ENCODE measurements around the gene TFDP2. TPM values are rescaled to one million over a fixed set of nuclear protein-coding genes. Genes with fewer than 3 reads are reported as not detected.
"Not testable (repeated sequence)": the region's sequence is repeated elsewhere in the genome, so short reads cannot be mapped to it uniquely, and the experiment has no call there.

The TFDP2 gene, protein sequence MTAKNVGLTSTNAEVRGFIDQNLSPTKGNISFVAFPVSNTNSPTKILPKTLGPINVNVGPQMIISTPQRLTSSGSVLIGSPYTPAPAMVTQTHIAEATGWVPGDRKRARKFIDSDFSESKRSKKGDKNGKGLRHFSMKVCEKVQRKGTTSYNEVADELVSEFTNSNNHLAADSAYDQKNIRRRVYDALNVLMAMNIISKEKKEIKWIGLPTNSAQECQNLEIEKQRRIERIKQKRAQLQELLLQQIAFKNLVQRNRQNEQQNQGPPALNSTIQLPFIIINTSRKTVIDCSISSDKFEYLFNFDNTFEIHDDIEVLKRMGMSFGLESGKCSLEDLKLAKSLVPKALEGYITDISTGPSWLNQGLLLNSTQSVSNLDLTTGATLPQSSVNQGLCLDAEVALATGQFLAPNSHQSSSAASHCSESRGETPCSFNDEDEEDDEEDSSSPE
- total RNA-seq, result 42.6 TPM
- long read RNA-seq, full-length matches to known transcripts, result 12 of 48 reads
- long read RNA-seq, partial matches to known transcripts, result 7 of 48 reads
- long read RNA-seq, other reads (novel, unspliced or antisense), result 29 of 48 reads

DNA sequence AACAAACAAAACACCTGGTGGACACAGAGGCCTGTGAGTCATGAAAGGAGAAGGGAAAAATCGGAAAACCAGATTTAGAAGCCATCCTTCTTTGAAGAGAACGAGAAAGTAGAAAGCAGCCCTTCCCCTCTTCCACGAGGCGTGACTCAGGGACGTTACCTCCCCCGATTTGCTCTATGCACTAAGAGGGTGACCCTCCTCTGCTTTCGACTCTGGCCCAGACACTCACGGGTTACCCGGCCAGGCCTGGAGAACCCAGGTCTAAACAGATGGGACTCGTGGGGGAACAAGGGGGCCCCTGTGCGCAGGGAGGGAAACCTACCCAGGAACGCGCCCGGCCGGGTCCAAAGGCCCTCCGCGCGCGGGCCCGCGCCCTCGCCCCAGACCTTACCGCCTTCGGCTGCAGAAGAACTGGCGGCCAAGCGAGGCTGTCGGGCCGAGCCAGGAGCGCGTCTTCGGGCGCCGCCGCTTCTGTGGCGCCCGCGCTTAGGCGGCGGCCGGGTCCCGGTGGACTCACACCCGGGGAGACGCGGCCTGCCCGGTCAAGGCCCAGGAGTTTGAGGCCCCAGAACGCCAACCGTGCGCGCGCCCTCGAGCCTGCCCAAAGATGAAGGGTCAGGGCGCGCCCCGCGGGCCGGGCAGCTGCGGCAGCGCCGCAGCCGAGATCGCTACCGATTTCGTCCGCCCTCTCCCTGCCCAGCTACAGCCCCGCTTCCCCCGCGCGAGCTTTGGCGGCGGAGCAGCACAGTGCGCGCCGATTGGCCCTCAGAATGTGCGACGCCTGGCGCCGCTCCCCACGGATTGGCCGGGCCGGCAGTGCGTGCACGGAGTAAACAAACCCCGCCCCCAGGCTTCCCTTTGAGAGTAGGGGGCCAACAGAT lies at the start of gene TFDP2:
Gene TFDP2 (minus strand): TSS at position 753 of the 881 bp plus-strand sequence. CDS start 47,795 bp downstream, outside the sequence.
- peak; percentile 97 for DNase-seq (ENCODE audit: low spot score)

DNA sequence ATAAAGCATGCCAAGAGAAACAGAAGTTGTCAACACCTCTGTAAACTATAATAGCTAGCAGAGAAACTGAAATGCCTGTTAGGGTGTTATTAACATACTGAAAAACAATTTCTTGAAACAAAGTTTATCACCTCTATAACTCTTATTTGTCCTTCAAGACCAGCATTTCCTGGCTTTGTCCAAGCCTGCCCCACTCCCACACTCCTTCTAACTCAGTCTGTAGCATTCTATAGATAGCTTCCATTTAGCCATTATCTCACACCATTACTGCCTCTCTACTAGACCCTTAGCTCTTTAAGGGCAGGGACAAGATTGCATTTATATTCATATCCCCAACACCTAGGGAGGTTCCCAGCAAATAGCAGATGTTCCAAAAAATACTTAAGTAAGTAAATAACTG lies 39.5 kb upstream of the TFDP2 start:
- no peak for DNase-seq (ENCODE audit: low spot score)

DNA sequence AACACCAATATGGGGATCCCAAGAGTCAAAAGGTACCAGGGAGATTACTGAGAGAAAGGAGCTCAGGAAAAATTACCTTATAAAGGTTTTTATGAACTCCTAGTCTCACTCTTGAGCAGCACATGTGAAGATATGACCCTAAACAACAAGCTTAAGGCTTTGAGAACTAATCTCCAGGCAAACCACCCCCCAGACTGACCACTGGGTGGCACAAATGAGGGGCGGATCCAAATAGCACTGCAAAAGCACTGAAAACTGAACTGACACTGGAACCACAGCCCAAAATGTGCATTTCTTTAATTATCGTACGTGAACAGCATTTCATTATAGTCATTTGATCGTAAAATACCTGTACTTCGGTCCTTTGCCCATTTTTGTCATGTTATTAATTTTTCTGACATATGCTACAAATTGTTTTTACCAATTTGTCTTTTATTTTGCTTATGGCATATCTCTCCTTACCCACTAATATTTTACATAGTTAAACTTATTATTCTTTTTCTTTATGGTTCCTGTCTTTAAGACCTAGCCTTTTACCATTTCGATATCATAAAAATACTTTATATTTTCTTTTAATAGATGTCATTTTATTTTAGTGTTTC lies 31.5 kb upstream of the TFDP2 start:
- no peak for DNase-seq (ENCODE audit: low spot score)

DNA sequence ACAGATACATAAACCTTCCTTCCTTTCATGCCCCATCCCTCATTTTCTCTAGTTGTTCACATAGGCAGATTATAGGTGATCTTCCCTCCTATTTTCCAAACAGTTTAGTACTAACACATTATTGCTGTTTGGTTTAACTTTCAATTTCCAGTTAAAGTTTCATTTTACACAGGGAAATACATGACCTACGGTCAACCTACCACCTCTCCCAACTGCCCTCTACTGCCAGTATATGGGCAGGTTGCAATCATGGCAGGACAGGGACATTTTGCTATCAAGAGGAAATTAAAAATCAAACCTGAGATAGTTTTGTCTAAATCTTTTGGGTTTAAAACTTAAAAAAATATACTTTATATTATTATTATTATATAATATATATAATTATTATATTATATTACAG lies 26.1 kb upstream of the TFDP2 start:
- no peak for DNase-seq (ENCODE audit: low spot score)

DNA sequence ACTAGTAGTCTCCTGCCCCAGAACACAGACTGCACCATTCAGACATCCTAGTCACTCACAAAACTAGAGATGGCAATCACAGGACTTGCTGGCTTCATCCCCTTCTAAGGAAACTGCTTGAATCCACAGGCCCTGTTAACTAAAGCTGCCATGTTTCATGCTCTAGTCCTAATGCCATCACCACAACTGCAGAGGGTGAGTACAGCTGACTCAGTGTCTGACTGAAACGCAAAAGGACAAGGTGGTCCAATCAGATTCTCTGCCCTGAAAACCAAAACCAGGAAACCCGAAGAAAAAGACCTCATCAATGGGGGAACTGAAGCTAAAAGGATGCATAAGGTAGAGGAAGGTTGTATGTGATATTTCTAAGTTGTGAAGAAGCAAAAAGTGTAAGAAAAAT lies 25.2 kb upstream of the TFDP2 start:
- no peak for DNase-seq (ENCODE audit: low spot score)

DNA sequence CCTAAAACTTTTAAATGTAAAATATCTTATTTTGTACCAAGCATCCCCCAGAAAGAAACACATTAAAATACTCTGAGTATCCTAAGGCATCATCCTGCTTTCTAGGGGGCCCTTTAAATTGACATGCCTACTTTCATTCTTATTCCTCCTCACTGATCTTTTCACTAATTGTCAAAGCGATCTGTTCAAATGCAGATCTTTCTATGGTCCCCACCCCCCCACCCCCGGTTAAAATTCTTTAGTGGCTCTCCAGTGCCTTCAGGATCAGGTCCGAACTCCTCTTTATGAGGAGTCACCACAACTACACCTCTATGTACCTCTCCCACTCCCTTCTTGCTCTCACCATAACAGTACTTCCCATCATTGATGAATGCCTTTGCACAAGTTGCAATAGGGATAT lies 19.2 kb upstream of the TFDP2 start:
- no peak for DNase-seq (ENCODE audit: low spot score)

DNA sequence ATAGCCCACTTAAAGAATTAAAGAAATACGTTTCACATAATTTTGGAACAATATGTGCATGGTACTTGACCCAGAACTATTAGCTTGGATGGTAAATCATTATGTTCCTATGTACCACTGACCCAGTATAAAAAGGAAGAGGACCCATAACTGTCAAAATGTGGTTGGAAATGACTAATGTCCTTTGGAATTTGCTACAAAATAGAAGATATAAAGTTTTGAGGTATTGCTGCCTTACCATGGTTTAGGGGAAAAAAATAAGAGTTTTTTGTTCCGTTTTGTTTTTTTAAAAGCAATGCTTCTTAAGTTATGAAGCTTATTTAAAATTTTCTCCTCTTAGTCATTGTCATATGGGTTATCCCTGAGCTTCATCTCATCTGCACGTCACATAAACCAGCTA lies 15.8 kb upstream of the TFDP2 start:
- no peak for DNase-seq (ENCODE audit: low spot score)

DNA sequence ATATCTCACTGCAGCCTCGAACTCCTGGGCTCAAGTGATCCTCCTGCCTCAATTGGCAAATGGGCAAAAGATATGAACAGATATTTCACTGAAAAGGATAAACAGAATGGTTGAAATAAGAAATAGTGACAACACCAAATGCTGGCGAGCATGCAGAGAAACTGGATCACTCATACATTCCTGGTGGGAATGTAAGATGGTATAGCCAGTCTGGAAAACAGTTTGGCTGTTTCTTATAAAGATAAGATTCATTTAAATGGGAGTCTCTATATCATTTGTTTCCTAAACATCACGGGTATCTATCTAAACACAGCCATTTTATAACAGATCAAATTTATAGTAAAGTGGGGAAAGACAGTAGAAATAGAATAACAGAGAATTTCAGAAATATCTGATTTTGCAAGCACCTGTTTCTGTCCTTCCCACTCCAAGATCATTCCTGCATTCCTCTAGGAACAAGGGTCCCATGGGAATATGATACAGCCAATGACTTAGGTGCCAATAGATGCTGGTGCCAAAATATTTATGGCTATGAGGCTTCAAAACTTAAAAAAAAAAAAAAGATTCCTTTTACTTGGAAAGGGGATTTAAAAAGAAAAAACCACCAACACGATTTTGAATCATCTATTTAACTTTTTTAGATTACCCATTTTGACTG lies 9.9 kb upstream of the TFDP2 start:
- DNase-seq (ENCODE audit: low spot score), result no peak

DNA sequence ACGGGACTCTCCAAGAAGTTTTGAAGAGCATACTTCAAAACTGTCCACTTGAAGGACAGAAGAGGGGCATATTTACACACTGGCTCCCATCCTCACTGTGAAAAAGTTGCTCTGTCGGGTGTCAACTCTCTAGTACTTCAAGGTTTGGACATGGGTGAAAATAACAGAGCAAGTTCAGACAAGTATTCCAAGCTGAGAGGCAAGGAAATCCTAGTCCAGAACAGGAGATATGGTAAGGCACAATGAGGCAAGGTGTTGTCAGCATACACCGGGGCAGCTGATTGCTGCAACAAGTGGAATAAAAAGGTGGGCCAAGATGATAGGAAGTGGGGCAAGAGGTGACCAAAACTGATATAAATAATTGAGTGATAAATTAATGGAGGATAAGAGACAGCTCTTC lies 4.8 kb upstream of the TFDP2 start:
- no peak for DNase-seq (ENCODE audit: low spot score)

DNA sequence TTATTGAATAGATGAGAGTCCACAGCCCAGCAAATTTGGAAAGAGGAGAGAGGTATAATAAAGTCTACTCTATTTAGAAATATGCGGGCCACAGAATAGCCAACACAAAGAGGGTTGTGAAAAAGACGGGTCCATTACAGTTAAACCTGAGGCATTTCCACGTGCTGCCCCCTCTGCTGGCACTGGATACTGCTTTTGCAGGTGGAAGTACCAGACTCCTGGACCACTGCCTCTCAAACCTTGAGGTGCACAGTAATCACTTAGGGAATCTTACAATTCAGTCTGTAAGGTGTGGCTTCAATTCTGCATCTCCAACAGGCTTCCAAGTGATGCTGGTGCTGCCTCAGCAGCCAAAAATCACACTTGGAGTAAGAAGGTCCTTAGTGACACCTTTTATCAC lies 3.0 kb upstream of the TFDP2 start:
- no peak for DNase-seq (ENCODE audit: low spot score)

DNA sequence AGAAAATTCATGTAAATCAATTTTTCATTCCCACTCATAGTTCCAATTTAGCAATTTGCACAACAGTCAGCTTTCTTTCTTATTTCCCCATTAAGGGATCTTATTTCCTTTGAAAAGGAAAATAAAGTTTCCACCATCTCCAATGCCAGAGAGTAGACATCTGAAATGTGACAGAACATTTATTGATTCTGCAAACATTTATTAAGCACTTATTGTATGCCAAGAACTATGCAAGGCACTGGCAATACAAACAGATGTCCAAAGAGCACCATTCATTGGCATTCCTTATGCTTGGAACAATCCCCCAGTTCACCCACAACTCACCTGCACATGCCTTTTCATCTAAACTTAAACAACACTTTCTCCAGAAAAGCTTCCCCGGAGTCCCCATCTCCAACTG lies 2.5 kb upstream of the TFDP2 start:
- DNase-seq (ENCODE audit: low spot score), result no peak

DNA sequence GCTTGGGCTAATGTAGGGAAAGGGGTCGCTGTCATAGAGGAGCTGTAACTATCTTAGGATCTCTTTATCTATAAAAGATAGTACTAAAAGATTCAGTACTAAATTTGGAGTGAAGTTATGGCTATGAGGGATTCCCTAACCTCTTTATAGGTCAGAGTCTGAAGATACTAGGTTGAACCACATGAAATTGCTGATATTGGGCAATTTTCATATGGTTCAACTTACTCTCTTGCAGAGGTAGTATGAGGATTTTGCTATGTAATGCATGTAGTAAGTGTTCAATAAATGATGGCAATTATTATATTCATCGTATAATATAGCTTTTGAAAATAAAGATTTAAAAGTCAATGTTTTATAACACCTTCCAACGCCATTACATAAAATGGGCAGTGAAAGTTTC lies 1.9 kb upstream of the TFDP2 start:
- DNase-seq (ENCODE audit: low spot score), result no peak

DNA sequence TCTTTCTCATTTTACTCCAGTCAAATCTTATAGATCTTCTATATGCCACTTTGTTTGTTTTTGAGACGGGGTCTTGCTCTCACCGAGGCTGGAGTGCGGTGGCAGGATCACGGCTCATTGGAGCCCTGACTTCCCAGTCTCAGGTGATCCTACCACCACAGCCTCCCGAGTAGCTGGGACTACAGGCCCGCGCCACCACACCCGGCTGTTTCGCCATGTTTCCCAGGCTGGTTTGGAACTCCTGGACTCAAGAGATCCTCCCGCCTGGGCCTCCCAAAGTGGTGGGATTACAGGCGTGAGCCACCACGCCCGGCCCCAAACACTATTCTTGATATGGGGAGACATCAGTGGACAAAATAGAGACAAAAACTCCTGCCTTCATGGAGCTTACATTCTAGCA lies 927 bp upstream of the TFDP2 start:
- DNase-seq (ENCODE audit: low spot score), result no peak

DNA sequence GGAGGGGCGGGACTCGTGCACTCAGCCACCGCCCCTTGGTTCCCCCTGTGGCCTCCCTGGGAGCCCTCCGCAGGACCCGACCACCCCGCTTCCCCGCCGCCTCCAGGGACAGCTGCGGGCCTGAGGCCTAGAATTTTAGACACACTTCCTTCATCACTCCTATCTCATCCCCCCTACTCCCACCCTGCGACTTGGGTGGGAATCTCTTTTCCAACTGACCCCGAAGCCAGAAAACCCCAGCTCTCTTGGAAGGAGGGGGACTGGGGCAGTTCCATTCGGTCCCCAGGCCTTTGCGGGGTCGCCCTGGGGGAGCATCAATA lies 289 bp upstream of the TFDP2 start:
- DNase-seq (ENCODE audit: low spot score), result no peak

DNA sequence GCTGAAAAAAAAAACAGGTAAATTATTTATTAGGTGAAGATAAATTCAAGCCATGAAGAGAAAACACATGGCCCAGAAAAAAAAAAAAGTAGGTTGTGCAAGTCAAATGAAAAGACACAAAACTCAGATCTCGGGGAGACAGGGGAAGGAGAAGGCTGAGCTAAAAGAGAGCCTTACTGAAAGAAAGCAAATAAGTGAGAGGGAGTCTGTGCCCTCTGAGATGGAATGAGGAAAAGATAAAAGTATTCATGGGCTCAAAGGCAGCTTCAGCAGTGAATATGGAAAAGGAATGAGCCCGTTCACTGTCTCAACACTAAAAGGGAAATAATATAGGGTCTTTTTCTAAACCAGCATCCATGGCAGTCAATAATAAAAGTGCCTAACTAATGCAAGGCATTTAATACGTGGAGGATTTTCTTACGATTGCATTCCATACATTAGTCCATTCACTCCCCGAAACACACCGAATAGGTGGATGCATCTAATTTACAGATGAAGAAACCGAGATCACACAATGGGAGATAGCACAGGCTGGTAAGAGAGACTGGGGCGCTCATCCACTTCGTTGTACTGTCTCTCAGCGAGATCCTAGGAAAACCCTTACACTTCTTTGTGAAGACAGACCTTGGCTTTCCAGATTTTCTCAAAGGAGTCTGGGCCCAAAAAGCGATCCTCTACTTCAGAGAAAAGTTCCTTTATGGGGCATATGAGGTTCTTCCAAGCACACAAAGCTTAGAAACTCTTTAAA lies 1.1 kb downstream of the TFDP2 start:
- DNase-seq (ENCODE audit: low spot score), result no peak

DNA sequence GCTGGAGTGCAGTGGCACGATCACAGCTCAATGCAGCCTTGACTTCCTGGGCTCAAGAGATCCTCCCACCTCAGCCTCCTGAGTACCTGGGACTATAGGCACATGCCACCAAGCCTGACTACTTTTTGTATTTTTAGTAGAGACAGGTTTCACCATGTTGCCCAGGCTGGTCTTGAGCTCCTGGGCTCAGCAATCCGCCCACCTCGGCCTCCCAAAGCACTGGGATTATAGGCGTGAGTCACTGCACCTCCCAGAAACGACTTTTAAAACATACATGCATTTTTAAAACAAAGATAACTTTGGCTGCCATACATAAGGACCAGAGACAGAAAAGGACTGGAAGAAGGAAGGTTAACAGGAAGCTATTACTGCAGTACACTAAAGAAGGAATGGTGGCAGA lies 4.8 kb downstream of the TFDP2 start:
- not testable (repeated sequence) for DNase-seq (ENCODE audit: low spot score)

DNA sequence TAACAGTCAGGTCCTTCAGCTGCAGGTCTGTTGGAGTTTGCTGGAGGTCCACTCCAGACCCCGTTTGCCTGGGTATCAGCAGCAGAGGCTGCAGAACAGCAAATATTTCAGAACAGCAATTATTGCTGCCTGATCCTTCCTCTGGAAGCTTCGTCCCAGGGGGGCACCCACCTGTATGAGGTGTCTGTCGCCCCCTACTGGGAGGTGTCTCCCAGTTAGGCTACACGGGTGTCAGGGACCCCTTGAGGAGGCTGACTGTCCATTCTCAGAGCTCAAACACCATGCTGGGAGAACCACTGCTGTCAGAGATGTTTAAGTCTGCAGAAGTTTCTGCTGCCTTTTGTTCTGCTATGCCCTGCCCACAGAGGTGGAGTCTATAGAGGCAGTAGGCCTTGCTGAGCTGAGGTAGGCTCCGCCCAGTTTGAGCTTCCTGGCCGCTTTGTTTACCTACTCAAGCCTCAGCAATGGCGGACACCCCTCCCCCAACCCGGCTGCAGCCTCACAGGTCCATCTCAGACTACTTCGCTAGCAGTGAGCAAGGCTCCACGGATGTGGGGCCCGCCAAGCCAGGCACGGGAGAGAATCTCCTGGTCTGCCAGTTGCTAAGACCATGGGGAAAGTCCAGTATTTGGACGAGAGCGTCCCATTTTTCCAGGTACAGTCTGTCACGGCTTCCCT lies 8.6 kb downstream of the TFDP2 start:
- DNase-seq (ENCODE audit: low spot score), result not testable (repeated sequence)

DNA sequence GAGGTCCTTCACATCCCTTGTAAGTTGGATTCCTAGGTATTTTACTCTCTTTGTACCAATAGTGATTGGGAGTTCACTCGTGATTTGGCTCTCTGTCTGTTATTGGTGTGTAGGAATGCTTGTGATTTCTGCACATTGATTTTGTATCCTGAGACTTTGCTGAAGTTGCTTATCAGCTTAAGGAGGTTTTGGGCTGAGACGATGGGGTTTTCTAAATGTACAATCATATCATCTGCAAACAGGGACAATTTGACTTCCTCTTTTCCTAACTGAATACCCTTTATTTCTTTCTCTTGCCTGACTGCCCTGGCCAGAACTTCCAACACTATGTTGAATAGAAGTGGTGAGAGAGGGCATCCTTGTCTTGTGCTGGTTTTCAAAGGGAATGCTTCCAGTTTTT lies 12.3 kb downstream of the TFDP2 start:
- not testable (repeated sequence) for DNase-seq (ENCODE audit: low spot score)

DNA sequence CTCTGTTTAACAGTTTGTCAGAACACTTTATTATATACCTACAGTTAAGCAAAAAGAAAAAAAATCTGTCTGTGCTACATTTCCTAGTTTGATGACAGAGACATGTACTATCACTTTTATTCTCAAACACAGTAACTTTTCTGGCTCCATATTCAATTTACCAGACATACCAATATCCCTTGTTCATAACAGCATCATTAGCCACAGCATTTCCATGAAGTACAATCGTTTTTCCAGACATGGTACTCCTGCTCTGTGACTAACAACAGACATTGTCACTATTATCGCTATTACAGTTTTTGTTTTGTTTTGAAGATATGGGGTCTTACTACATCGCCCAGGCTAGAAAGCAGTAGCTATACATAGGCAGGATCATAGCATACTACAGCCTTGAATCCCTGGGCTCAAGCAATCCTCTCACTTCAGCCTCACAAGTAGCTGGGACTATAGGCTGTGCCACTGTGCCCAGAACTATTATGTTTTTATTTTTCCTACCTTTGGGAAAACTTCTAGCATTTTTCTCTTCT lies 14.5 kb downstream of the TFDP2 start:
- no peak for DNase-seq (ENCODE audit: low spot score)

Measured in mesenteric fat pad (tissue), 1 donor.